ENCODE data around the gene SDCBP2. TPM values are rescaled to one million over a fixed set of nuclear protein-coding genes. Genes with fewer than 3 reads are reported as not detected.
A peak's percentile ranks its signal among the peaks of the same experiment; 100 is the strongest.

SDCBP2 gene
- total and polyA plus RNA-seq, 2 donors from 2014 or later = 10.3 to 18.3 TPM

GRCh38 chr20:1373036-1373435 lies 44.1 kb upstream of the SDCBP2 start:
- Histone ChIP-seq H3K9ac (ENCODE audit: low read length in 3 of 3) (no peak overlapping the region), H3K4me3 (ENCODE audit: low read length in 3 of 3) (no peak overlapping the region), H3K36me3 (ENCODE audit: control insufficient read depth in 2 of 3, insufficient read depth in 3 of 3, low read length in 3 of 3) (peaks cover 0 to 29% (median 3%) of the 10 kb centered on the region in 3 donors), H3K4me1 (ENCODE audit: control insufficient read depth in 2 of 3, insufficient read depth in 2 of 3, low read depth in 1 of 3, low read length in 3 of 3) (peaks cover 0 to 17% (median 9%) of the 10 kb centered on the region in 3 donors), H3K27me3 (ENCODE audit: control insufficient read depth, insufficient read depth, low read length) (no peaks in the 10 kb centered on the region), H3K9me3 (ENCODE audit: control insufficient read depth in 2 of 3, insufficient read depth in 1 of 3, low read length in 3 of 3) (no peaks in the 10 kb centered on the region), H3K27ac (ENCODE audit: low read depth in 2 of 2, low read length in 2 of 2) (no peak overlapping the region)
- intact Hi-C loops (cut with DNase I) = no loop called here
- no peak for FAIRE-seq
- DNase-seq = no peak
- no peak for TF ChIP-seq CTCF (IDR thresholded peaks at IDR 0.05; ENCODE audit: borderline replicate concordance, extremely low read depth, insufficient read depth)

GRCh38 chr20:1371830-1372539 lies 43.0 kb upstream of the SDCBP2 start:
- intact Hi-C loops (cut with DNase I) = no loop called here
- no peak overlapping the region for H3K4me3 ChIP-seq (ENCODE audit: low read length in 3 of 3)
- peaks cover 0 to 8% (median 5%) of the 10 kb centered on the region in 3 donors for H3K4me1 ChIP-seq (ENCODE audit: control insufficient read depth in 2 of 3, insufficient read depth in 2 of 3, low read depth in 1 of 3, low read length in 3 of 3)
- peaks cover 0 to 29% (median 6%) of the 10 kb centered on the region in 3 donors for H3K36me3 ChIP-seq (ENCODE audit: control insufficient read depth in 2 of 3, insufficient read depth in 3 of 3, low read length in 3 of 3)
- DNase-seq (no peak), FAIRE-seq (no peak)
- peak overlapping the region in 1 of 2 donors; percentile 32 for H3K27ac ChIP-seq (ENCODE audit: low read depth in 2 of 2, low read length in 2 of 2)
- H3K27me3 ChIP-seq (ENCODE audit: control insufficient read depth, insufficient read depth, low read length) = no peaks in the 10 kb centered on the region
- no peaks in the 10 kb centered on the region for H3K9me3 ChIP-seq (ENCODE audit: control insufficient read depth in 2 of 3, insufficient read depth in 1 of 3, low read length in 3 of 3)
- no peak for TF ChIP-seq CTCF (IDR thresholded peaks at IDR 0.05; ENCODE audit: borderline replicate concordance, extremely low read depth, insufficient read depth)
- no peak overlapping the region for H3K9ac ChIP-seq (ENCODE audit: low read length in 3 of 3)

GRCh38 chr20:1371202-1371782 lies 42.4 kb upstream of the SDCBP2 start:
- Histone ChIP-seq H3K27ac (ENCODE audit: low read depth in 2 of 2, low read length in 2 of 2) (no peak overlapping the region), H3K27me3 (ENCODE audit: control insufficient read depth, insufficient read depth, low read length) (no peaks in the 10 kb centered on the region), H3K4me1 (ENCODE audit: control insufficient read depth in 2 of 3, insufficient read depth in 2 of 3, low read depth in 1 of 3, low read length in 3 of 3) (peaks cover 0 to 8% (median 5%) of the 10 kb centered on the region in 3 donors), H3K36me3 (ENCODE audit: control insufficient read depth in 2 of 3, insufficient read depth in 3 of 3, low read length in 3 of 3) (peaks cover 0 to 29% (median 6%) of the 10 kb centered on the region in 3 donors), H3K9me3 (ENCODE audit: control insufficient read depth in 2 of 3, insufficient read depth in 1 of 3, low read length in 3 of 3) (no peaks in the 10 kb centered on the region), H3K9ac (ENCODE audit: low read length in 3 of 3) (no peak overlapping the region), H3K4me3 (ENCODE audit: low read length in 3 of 3) (no peak overlapping the region)
- DNase-seq (no peak), FAIRE-seq (no peak)
- intact Hi-C loops (cut with DNase I) = no loop called here
- no peak for TF ChIP-seq CTCF (IDR thresholded peaks at IDR 0.05; ENCODE audit: borderline replicate concordance, extremely low read depth, insufficient read depth)

Data from kidney (tissue), 14 donors.